Measurements from ENCODE around the gene ADAMTSL5. TPM values are rescaled to one million over a fixed set of nuclear protein-coding genes. Genes with fewer than 3 reads are reported as not detected.

Gene ADAMTSL5
- total RNA-seq, 1 donor from 2014 or later: 0.43 TPM

DNA sequence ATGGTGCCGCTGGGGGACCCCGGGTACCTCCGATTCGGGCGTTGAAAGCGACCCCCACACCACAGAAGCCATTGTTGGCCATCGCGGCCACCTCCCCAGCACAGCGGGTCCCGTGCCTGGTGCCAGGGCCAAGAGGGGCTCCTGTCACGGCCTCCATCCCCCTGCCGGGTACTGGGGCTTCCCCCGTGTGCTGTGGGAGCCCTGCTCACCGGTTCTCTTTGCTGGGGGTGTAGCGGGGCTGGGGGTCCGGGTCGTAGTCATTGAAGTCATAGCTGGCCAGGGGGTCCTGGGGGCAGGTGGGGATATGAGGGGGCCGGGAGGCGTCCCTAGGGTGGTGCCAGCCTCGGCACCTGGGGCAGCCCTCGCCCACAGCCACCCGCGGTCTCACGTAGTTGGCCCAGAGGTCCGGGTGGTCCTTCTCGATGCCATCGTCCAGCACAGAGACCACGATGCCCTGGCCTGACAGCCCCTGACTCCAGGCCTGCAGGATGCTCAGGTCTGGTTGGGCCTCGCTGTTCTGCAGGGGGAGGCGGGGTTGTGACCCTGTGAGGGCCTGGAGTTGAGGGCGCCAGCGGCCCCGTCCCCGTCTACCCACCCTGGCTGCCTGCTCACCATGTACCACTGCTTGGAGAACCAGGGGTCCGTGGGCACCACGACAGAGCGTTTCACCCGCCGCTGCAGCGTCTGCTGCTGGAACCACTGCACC lies 25.1 kb downstream of the ADAMTSL5 start:
- no peaks in the 10 kb centered on the region for H3K9me3 ChIP-seq
- H3K36me3 ChIP-seq: no peaks in the 10 kb centered on the region
- H3K27ac ChIP-seq: no peak overlapping the region
- TF ChIP-seq, protein P1, sequence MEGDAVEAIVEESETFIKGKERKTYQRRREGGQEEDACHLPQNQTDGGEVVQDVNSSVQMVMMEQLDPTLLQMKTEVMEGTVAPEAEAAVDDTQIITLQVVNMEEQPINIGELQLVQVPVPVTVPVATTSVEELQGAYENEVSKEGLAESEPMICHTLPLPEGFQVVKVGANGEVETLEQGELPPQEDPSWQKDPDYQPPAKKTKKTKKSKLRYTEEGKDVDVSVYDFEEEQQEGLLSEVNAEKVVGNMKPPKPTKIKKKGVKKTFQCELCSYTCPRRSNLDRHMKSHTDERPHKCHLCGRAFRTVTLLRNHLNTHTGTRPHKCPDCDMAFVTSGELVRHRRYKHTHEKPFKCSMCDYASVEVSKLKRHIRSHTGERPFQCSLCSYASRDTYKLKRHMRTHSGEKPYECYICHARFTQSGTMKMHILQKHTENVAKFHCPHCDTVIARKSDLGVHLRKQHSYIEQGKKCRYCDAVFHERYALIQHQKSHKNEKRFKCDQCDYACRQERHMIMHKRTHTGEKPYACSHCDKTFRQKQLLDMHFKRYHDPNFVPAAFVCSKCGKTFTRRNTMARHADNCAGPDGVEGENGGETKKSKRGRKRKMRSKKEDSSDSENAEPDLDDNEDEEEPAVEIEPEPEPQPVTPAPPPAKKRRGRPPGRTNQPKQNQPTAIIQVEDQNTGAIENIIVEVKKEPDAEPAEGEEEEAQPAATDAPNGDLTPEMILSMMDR (IDR thresholded peaks at IDR 0.05): no peak
- DNase-seq (ENCODE audit: low spot score in 2 of 2): no peak
- intact Hi-C loops (cut with DNase I): no loop called here
- peaks cover 8 to 14% of the 10 kb centered on the region in 2 donors for H3K4me1 ChIP-seq
- no peak overlapping the region for H3K4me3 ChIP-seq
- no peaks in the 10 kb centered on the region for H3K27me3 ChIP-seq

DNA sequence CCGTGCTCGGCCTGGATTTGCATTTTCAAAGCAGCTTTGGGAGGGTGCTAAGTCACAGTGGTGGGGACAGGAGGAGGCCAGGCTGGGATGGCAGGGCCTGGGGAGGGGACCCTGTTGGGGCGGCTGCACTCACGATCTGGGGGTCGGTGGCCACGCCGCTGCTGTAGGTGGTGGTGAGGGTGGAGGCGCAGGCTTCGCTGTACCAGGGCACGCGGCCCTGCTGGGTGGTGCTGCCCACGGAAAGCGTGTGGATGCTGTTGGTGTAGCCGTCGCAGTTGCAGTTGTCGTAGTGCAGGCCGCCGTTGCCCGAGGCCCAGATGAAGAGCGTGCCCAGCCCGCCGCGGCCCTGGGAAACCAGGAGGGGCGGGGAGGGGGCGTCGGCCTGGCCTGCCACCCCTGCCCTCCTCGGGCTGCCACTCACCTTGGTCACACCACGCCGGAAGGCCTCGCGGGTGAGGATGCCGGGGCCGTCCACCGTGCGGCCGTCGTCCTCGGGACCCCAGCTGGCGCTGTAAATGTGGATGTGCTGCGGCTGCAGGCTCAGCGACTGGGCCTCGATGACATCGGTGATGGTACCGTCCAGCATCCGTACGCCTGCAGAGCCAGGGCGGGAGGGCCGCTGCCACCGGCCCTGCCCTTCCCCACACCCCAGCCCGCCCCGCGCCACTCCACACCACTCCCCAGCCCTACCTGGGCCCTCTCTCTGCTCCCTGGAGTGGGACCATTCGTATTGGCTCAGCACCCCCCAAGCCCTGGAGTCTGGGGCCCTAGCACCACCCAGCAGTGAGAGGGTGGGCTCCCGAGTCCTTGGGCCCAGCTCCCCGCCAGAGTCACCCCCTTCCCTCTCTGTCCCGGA lies 25.9 kb downstream of the ADAMTSL5 start:
- no peak overlapping the region for H3K27ac ChIP-seq
- TF ChIP-seq, protein P1 (IDR thresholded peaks at IDR 0.05): no peak

DNA sequence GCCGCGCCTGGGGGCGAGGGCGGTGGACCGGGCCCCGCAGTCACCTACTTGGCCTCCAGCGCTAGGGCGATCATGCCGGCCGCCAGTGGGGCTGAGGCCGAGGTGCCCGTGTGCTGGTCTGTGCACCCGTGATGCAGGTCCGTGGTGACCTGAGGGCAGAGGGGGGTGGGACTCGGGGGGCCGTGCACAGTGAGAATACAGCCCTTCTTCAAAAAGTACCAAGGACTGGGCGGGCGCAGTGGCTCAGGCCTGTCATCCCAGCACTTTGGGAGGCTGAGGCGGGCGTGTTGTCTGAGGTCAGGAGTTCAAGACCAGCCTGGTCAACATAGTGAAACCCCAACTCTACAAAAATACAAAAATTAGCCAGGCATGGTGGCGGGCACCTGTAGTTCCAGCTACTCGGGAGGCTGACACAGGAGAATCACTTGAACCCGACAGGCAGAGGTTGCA lies 28.8 kb downstream of the ADAMTSL5 start:
- intact Hi-C loops (cut with DNase I): no loop called here
- Histone ChIP-seq H3K9me3 (no peaks in the 10 kb centered on the region), H3K4me3 (no peak overlapping the region), H3K4me1 (peaks cover 0 to 5% of the 10 kb centered on the region in 2 donors), H3K36me3 (no peaks in the 10 kb centered on the region), H3K27me3 (no peaks in the 10 kb centered on the region), H3K27ac (no peak overlapping the region)
- no peak for DNase-seq (ENCODE audit: low spot score in 2 of 2)
- TF ChIP-seq, protein P1 (IDR thresholded peaks at IDR 0.05): no peak

More for the DNA sequence above, 25.9 kb downstream of the ADAMTSL5 start:
- Histone ChIP-seq H3K4me1 (peaks cover 8 to 14% of the 10 kb centered on the region in 2 donors), H3K36me3 (no peaks in the 10 kb centered on the region), H3K9me3 (no peaks in the 10 kb centered on the region), H3K4me3 (no peak overlapping the region), H3K27me3 (no peaks in the 10 kb centered on the region)
- no peak for DNase-seq (ENCODE audit: low spot score in 2 of 2)
- intact Hi-C loops (cut with DNase I): no loop called here

DNA sequence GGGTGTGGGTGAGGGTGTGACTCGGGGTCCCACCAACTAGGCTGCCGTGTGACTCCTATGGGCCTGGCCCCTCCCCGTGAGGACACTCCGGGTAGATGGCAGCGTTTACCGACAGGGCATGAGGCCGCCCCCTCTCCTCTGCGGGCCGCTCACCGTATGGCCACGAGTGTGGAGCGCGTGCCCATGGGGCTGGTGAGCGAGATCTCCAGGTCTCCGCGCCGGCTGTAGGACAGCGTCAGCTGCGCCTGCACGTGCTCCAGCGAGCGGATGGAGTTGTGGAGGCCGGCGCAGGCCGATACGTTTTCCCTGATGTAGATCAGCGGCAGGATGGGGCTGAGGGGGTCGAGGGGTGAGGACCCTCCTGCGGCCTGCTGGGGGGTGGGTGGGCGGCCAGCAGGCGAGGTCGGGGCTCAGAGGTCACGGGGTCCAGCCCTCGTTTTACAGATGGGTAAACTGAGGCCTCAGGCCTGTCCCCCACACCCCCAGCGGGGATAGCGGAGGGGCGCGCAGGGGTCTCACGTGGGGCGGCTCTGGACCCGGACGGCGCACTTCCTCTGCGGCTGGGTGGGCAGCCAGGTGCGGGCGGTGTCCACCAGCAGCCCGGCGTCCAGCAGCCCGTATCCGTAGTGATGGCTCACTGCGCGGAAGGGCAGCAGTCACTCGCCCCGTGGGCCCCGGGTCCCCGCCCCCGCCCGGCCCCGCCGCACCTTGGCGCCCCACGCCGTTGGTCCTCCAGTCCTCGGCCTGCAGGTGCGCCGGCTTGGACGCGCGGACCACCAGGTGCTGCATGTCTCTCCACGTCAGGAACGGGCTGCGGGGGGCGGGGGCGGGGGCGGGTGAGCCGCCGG lies 29.5 kb downstream of the ADAMTSL5 start:
- Histone ChIP-seq H3K27me3 (no peaks in the 10 kb centered on the region), H3K4me1 (peaks cover 0 to 8% of the 10 kb centered on the region in 2 donors), H3K9me3 (no peaks in the 10 kb centered on the region), H3K36me3 (no peaks in the 10 kb centered on the region), H3K27ac (no peak overlapping the region), H3K4me3 (no peak overlapping the region)
- TF ChIP-seq, protein P1 (IDR thresholded peaks at IDR 0.05): no peak
- intact Hi-C loops (cut with DNase I): no loop called here
- DNase-seq (ENCODE audit: low spot score in 2 of 2): no peak

DNA sequence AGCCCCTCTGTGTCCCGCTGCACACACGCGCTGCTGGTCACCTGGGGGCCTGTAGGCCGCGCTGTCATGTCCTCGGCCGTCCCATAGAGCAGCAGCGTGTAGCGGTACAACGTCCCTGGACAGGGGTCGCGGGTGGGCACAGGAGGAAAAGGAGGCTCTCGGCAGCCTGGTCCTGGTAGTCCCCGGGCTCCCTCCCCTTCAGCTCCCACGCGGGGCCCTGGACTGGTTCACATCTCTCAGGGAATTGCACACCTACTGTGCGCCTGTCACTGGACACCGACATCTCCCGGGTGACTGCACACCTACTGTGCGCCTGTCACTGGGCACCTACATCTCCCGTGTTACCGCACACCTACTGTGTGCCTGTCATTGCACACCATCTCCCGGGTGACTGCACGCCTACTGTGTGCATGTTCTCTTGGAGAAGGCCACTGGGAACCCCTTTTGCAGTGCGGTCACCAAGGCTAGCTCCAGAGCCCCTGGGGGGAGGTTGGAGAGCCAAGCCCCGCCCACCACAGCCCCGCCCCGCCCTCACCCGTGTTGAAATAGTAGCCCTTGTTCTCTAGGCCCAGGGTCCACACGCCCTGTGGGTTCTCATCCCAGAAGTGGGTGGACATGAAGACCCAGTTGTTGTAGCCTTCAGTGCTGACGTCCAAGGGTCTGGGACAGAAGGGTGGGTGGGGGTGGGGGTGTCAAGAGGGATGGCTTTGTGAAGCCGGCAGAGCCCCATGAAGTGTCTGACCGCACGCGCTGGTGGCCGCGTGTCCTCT lies 30.3 kb downstream of the ADAMTSL5 start:
- DNase-seq (ENCODE audit: low spot score in 2 of 2): no peak
- H3K27me3 ChIP-seq: no peaks in the 10 kb centered on the region
- TF ChIP-seq, protein P1 (IDR thresholded peaks at IDR 0.05): no peak
- peaks cover under 1 to 14% of the 10 kb centered on the region in 2 donors for H3K4me1 ChIP-seq
- H3K9me3 ChIP-seq: no peaks in the 10 kb centered on the region
- intact Hi-C loops (cut with DNase I): no loop called here
- no peak overlapping the region for H3K27ac ChIP-seq
- no peak overlapping the region for H3K4me3 ChIP-seq
- H3K36me3 ChIP-seq: no peaks in the 10 kb centered on the region

Measured in ascending aorta (tissue), 2 donors.